ENCODE results near the gene SLC34A1. TPM values are rescaled to one million over a fixed set of nuclear protein-coding genes. Genes with fewer than 3 reads are reported as not detected.

SLC34A1 gene
- total and polyA plus RNA-seq, 8 donors, result 0.10 TPM; not detected in 7

GRCh38 chr5:177392765-177393164, 8.5 kb downstream of the SLC34A1 start:
- intact Hi-C loops (cut with DNase I; ENCODE audit: low total_unique reads), result loop anchor here (5.0 kb wide), 1 partner anchor 110 kb away; no protein-coding TSS in a partner anchor
- Histone ChIP-seq H3K4me1 (peaks cover 0 to 20% (median 15%) of the 10 kb centered on the region in 4 donors), H3K9me3 (no peaks in the 10 kb centered on the region), H3K36me3 (no peaks in the 10 kb centered on the region), H3K4me3 (no peak overlapping the region), H3K27me3 (peaks cover 0 to 44% (median 0%) of the 10 kb centered on the region in 3 donors), H3K27ac (no peak overlapping the region)
- no peak for TF ChIP-seq POLR2A (IDR thresholded peaks at IDR 0.05)
- TF ChIP-seq CTCF (IDR thresholded peaks at IDR 0.05), result no peak
- DNase-seq, result no peak
- WGBS, 5 donors, result 76 to 92% (median 88%) methylated on average over 4 to 5 of the region's 5 CpGs

- Histone ChIP-seq H3K9me3 (no peaks in the 10 kb centered on the region), H3K27me3 (peaks cover 0 to 44% (median 0%) of the 10 kb centered on the region in 3 donors), H3K4me1 (peaks cover 0 to 20% (median 15%) of the 10 kb centered on the region in 4 donors), H3K4me3 (no peak overlapping the region), H3K27ac (no peak overlapping the region), H3K36me3 (no peaks in the 10 kb centered on the region)
- DNase-seq, result no peak
- 52 to 88% (median 73%) methylated on average over 1 of the region's 1 CpG for WGBS, 5 donors
- TF ChIP-seq POLR2A (IDR thresholded peaks at IDR 0.05) (no peak), POLR2AphosphoS5 (IDR thresholded peaks at IDR 0.05) (no peak), EP300 (IDR thresholded peaks at IDR 0.05) (no peak), CTCF (IDR thresholded peaks at IDR 0.05) (no peak)
- intact Hi-C loops (cut with DNase I; ENCODE audit: low total_unique reads), result loop anchor here (5.0 kb wide), 1 partner anchor 109 kb away; no protein-coding TSS in a partner anchor
Measured at GRCh38 chr5:177393206-177393765, 9.1 kb downstream of the SLC34A1 start.

- peaks cover 0 to 18% (median 15%) of the 10 kb centered on the region in 4 donors for H3K4me1 ChIP-seq
- intact Hi-C loops (cut with DNase I; ENCODE audit: low total_unique reads), result loop anchor here (5.0 kb wide), 1 partner anchor 108 kb away; no protein-coding TSS in a partner anchor
- no peaks in the 10 kb centered on the region for H3K36me3 ChIP-seq
- 43 to 82% (median 63%) methylated on average over 5 of the region's 5 CpGs for WGBS, 5 donors
- no peak overlapping the region for H3K27ac ChIP-seq
- no peak for TF ChIP-seq POLR2A (IDR thresholded peaks at IDR 0.05)
- no peak for TF ChIP-seq POLR2AphosphoS5 (IDR thresholded peaks at IDR 0.05)
- no peak for TF ChIP-seq CTCF (IDR thresholded peaks at IDR 0.05)
- no peak for TF ChIP-seq EP300 (IDR thresholded peaks at IDR 0.05)
- no peak overlapping the region for H3K4me3 ChIP-seq
- H3K27me3 ChIP-seq, result peaks cover 0 to 47% (median 0%) of the 10 kb centered on the region in 3 donors
- DNase-seq, result no peak
- no peaks in the 10 kb centered on the region for H3K9me3 ChIP-seq
Measured at GRCh38 chr5:177393990-177394389, 9.8 kb downstream of the SLC34A1 start.

- peaks cover 9 to 13% (median 12%) of the 10 kb centered on the region in 4 donors for H3K4me1 ChIP-seq
- H3K36me3 ChIP-seq, result no peaks in the 10 kb centered on the region
- no peak for DNase-seq
- H3K4me3 ChIP-seq, result no peak overlapping the region
- TF ChIP-seq POLR2A (IDR thresholded peaks at IDR 0.05) (no peak), POLR2AphosphoS5 (IDR thresholded peaks at IDR 0.05) (no peak), EP300 (IDR thresholded peaks at IDR 0.05) (no peak), CTCF (IDR thresholded peaks at IDR 0.05) (no peak)
- no peak overlapping the region for H3K27ac ChIP-seq
- intact Hi-C loops (cut with DNase I; ENCODE audit: low total_unique reads), result no loop called here
- H3K9me3 ChIP-seq, result no peaks in the 10 kb centered on the region
- H3K27me3 ChIP-seq, result peaks cover 0 to 63% (median 19%) of the 10 kb centered on the region in 3 donors
- WGBS, 5 donors, result 51 to 74% (median 65%) methylated on average over 3 to 8 of the region's 8 CpGs
Measured at GRCh38 chr5:177396078-177396477, 11.8 kb downstream of the SLC34A1 start.

Measured in stomach (tissue), 9 donors.